Activated CD4-positive, alpha-beta T cell treated with anti-CD3 and anti-CD28 coated beads for 48 hours (primary cell): ENCODE results near the gene WBP1.

Source experiments
- DNase-seq: peaks from one replicate; pipeline ENCODE4 v3.0.0-alpha.2; 2020

Gene WBP1

GRCh38 chr2:74504591-74504990 is 46.4 kb downstream of the WBP1 start:
- DNase-seq = no peak

DNA sequence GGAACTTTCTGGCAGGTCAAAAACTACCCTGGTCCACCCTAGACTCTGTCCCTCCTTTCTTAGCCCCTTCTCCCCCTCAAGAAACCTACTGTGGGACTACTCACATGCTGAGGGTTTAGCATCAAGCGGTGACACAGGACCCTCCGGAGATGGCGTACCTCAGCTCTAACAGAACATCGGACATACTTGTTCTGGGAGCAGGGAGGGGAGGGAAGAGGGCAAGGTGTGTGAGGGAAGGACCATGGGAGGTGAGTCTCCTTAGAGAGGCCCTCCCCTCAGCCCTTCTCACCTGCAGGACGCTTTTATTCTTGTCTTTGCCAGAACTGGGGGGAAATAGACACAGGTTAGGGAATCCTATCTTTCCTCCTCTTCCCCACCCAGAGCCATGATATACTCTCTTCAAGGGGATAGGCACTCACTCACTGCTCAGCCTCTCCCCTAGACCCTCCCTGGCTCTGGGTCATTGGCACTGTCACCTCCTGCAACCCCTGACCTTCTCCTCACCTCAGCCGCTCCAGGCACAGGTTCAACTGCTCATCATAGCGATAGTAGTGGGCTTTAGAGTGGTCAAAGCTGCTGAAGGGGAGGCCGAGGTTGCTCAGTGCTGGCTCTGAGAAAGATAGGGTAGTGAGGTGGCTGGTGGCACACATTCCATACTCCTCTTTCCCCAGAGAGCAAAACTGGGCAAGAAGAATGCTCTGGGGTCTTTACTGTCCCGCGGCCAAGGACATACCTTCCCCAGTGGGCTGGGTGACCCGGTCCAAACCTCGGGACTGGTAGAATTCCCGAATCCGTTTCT is 47.4 kb downstream of the WBP1 start:
- DNase-seq = no peak

DNA sequence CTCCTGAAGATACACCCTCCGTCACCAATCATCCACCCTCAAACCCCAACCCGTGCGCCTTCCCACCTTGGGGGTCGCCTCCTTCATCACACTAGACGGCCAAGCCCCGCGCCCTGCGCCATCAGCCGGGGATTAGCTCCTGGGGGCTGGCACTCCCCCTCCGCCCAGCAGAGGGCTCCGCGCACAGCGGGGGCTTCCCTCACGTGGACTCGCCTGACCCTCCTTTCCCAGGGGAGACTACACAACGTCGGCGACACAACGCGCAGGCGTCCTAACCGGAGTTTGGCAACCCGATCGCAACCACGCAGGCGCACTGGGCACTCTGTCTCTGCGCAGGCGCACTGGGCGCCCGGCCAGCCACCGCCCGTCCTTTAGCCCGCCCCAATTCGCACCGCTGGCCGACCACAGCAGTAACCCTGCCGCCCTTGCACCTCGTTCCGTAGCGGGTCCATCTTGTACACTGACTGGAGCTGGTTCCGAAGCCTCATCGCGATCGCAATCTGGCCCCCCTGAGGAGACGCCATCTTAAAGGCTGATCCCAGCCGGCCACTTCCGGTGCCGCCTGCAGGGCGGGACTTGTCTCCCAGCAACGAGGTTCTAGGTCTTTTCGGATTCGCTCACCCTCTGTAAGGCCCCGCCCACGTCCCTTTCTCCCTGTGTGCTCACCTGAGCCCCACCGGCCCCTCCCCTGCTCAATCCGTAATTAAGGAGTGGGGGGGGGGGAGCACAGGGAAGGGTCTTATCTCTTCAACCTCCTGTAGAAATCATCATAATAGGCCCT is 49.1 kb downstream of the WBP1 start, which contains the start of gene PCGF1:
Gene PCGF1 (minus strand): TSS at position 551 of the 781 bp plus-strand sequence. CDS start 27 bp downstream, at position 524.
- DNase-seq = peak; percentile 99

DNA sequence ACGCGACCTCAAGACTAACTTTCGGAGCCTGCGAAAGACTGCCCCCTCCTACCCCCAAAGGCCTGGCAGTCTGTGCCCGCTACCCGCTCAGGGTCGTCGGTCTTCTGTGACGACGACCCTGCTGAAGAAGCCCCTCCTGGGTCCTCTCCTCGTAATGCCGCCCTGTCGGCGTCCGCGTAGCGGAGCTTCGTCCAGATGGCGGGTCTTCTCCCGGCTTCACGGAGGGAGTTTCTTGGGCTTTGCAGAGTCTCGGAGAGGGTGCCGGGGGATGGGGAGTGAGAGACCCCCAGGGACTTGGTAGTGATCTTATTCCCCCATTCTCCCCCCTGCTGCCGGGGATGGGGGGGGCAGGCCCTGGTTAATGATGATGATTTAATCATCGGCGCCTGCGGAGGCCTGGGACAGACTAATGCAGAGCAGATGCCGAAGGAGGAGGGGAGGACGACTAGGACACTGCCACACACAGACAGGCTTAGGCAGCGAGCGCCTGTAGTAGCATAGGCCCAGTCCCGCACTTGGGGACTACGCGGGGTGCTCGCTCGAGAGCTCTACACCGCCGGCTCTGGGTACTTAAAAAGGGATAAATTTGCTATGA is 49.8 kb downstream of the WBP1 start:
- no peak for DNase-seq

DNA sequence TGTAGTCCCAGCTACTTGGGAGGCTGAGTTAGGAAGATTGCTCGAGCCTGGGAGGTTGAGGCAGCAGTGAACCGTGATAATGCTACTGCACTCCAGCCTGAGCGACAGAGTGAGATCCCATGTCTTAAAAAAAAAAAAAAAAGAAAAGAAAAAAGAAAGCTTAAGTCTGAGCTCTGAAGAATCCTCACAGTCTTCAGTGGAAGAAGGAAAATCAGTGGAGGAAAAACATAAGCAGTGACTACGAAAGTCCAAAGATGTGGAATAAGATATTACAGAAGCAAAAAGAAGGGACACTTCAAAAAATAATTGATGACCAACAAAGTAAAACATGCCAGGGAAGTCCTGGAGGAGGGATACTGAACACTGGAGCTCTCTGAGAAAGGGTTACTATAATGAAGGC is 52.0 kb downstream of the WBP1 start:
- DNase-seq = no peak
